Erythroblast (primary cell): ENCODE results near the gene ERCC2.

Experiments used
- GATA1 ChIP-seq: IDR thresholded peaks from 2 replicates; pipeline ENCODE4 v1.6.1; 2011; ENCODE audit warnings: low read depth, mild to moderate bottlenecking, control low read depth, low read length, moderate library complexity
- POLR2A ChIP-seq: IDR thresholded peaks from 2 replicates; pipeline ENCODE4 v1.6.1; 2011; ENCODE audit warnings: mild to moderate bottlenecking, low read length

- TF ChIP-seq POLR2A (no peak), GATA1 (no peak)
Measured at GRCh38 chr19:45418802-45419201, 48.4 kb upstream of the ERCC2 start.
